ENCODE data around the gene CMPK1.

- TF ChIP-seq CTCF (conservative IDR thresholded peaks at IDR 0.05) (no peak), EZH2 (IDR thresholded peaks at IDR 0.05; ENCODE audit: low read depth) (no peak)
These were observed 27.8 kb downstream of the CMPK1 start for GRCh38 chr1:47361380-47361779.

Measured in PC-9 (cell line).